Transverse colon (tissue), 4 donors: ENCODE results near the gene HNRNPL.

Source experiments
- POLR2A ChIP-seq: fragments of 450-650 bp; IDR thresholded peaks from one replicate; pipeline ENCODE4 v1.6.1; 2016; ENCODE audit warnings: antibody characterized with exemption, mild to moderate bottlenecking, moderate library complexity
- POLR2AphosphoS5 ChIP-seq, 3 donors: sonication (generic); formaldehyde crosslinking; IDR thresholded peaks; one replicate each; pipeline ENCODE4 v1.6.1; 2016; ENCODE audit warnings: antibody characterized with exemption in 3 of 3
- TF ChIP-seq, protein P1 (sequence below), 5 experiments: fragments of 200-600 bp in 3 of 5; fragments of 450-650 bp in 2 of 5; sonication (generic) in 3 of 5; IDR thresholded peaks; 1 replicate in 2 of 5; 2 replicates in 3 of 5; pipeline ENCODE4 v1.5.1; 2016 to 2017; ENCODE audit warnings: antibody characterized with exemption in 5 of 5, inconsistent platforms in 3 of 5, mild to moderate bottlenecking in 2 of 5, moderate library complexity in 1 of 5

DNA sequence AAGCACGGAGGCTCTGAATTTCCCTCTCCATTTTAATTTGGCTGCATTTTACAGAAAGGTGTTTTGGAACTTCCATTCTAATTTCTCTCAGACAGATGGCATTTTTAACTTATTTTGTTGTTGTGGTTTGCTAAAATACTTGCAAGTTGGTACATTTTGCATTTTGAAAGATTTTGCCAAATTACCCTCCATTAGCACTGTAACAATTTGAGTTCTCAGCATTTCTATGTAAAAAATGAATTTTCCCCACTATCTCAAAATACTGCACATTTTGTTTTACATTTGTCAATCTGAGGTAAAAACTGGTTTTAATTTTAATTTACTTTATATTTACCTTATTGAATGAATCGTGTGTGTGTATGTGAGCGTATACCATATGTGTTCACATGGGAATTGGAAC is 7.0 kb upstream of the HNRNPL start:
- TF ChIP-seq, protein P1, sequence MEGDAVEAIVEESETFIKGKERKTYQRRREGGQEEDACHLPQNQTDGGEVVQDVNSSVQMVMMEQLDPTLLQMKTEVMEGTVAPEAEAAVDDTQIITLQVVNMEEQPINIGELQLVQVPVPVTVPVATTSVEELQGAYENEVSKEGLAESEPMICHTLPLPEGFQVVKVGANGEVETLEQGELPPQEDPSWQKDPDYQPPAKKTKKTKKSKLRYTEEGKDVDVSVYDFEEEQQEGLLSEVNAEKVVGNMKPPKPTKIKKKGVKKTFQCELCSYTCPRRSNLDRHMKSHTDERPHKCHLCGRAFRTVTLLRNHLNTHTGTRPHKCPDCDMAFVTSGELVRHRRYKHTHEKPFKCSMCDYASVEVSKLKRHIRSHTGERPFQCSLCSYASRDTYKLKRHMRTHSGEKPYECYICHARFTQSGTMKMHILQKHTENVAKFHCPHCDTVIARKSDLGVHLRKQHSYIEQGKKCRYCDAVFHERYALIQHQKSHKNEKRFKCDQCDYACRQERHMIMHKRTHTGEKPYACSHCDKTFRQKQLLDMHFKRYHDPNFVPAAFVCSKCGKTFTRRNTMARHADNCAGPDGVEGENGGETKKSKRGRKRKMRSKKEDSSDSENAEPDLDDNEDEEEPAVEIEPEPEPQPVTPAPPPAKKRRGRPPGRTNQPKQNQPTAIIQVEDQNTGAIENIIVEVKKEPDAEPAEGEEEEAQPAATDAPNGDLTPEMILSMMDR (IDR thresholded peaks at IDR 0.05): no peak
- TF ChIP-seq POLR2A (no peak), POLR2AphosphoS5 (IDR thresholded peaks at IDR 0.05) (no peak)
